ENCODE measurements around the gene GSTA3.
A peak's percentile ranks its signal among the peaks of the same experiment; 100 is the strongest.
"Not testable (repeated sequence)": the region's sequence is repeated elsewhere in the genome, so short reads cannot be mapped to it uniquely, and the experiment has no call there.

GSTA3 gene

GRCh38 chr6:52904562-52905279, 4.8 kb downstream of the GSTA3 start:
- H3K4me1 ChIP-seq (ENCODE audit: control insufficient read depth, insufficient read depth, low read length): no peaks in the 10 kb centered on the region
- H3K4me3 ChIP-seq (ENCODE audit: low read length): no peak overlapping the region
- no peaks in the 10 kb centered on the region for H3K36me3 ChIP-seq (ENCODE audit: control insufficient read depth, insufficient read depth, low read length)
- no peak overlapping the region for H3K27ac ChIP-seq (ENCODE audit: low read depth, low read length)
- H3K9ac ChIP-seq (ENCODE audit: low read length): no peak overlapping the region
- no peaks in the 10 kb centered on the region for H3K27me3 ChIP-seq (ENCODE audit: control insufficient read depth, insufficient read depth, low read length)

GRCh38 chr6:52900536-52900935, 9.0 kb downstream of the GSTA3 start:
- no peaks in the 10 kb centered on the region for H3K27me3 ChIP-seq (ENCODE audit: control insufficient read depth, insufficient read depth, low read length)
- H3K4me3 ChIP-seq (ENCODE audit: low read length): no peak overlapping the region
- no peaks in the 10 kb centered on the region for H3K36me3 ChIP-seq (ENCODE audit: control insufficient read depth, insufficient read depth, low read length)
- H3K4me1 ChIP-seq (ENCODE audit: control insufficient read depth, insufficient read depth, low read length): no peaks in the 10 kb centered on the region
- H3K9ac ChIP-seq (ENCODE audit: low read length): no peak overlapping the region
- H3K27ac ChIP-seq (ENCODE audit: low read depth, low read length): no peak overlapping the region

GRCh38 chr6:52895790-52896189, 13.7 kb downstream of the GSTA3 start:
- not testable (repeated sequence) for H3K4me1 ChIP-seq (ENCODE audit: control insufficient read depth, insufficient read depth, low read length); H3K27ac ChIP-seq (ENCODE audit: low read depth, low read length); H3K36me3 ChIP-seq (ENCODE audit: control insufficient read depth, insufficient read depth, low read length); H3K9ac ChIP-seq (ENCODE audit: low read length); H3K4me3 ChIP-seq (ENCODE audit: low read length); H3K27me3 ChIP-seq (ENCODE audit: control insufficient read depth, insufficient read depth, low read length)

- Histone ChIP-seq H3K36me3 (ENCODE audit: control insufficient read depth, insufficient read depth, low read length) (no peaks in the 10 kb centered on the region), H3K27ac (ENCODE audit: low read depth, low read length) (no peak overlapping the region), H3K4me3 (ENCODE audit: low read length) (no peak overlapping the region), H3K4me1 (ENCODE audit: control insufficient read depth, insufficient read depth, low read length) (no peaks in the 10 kb centered on the region), H3K27me3 (ENCODE audit: control insufficient read depth, insufficient read depth, low read length) (no peaks in the 10 kb centered on the region), H3K9ac (ENCODE audit: low read length) (no peak overlapping the region)
Measured at GRCh38 chr6:52894285-52894684, 15.2 kb downstream of the GSTA3 start.

- Histone ChIP-seq H3K27me3 (ENCODE audit: control insufficient read depth, insufficient read depth, low read length) (no peaks in the 10 kb centered on the region), H3K4me3 (ENCODE audit: low read length) (no peak overlapping the region), H3K4me1 (ENCODE audit: control insufficient read depth, insufficient read depth, low read length) (no peaks in the 10 kb centered on the region), H3K9ac (ENCODE audit: low read length) (no peak overlapping the region), H3K36me3 (ENCODE audit: control insufficient read depth, insufficient read depth, low read length) (no peaks in the 10 kb centered on the region), H3K27ac (ENCODE audit: low read depth, low read length) (no peak overlapping the region)
Measured at GRCh38 chr6:52893803-52894202, 15.7 kb downstream of the GSTA3 start.

- Histone ChIP-seq H3K27me3 (ENCODE audit: control insufficient read depth, insufficient read depth, low read length) (no peaks in the 10 kb centered on the region), H3K27ac (ENCODE audit: low read depth, low read length) (no peak overlapping the region), H3K36me3 (ENCODE audit: control insufficient read depth, insufficient read depth, low read length) (no peaks in the 10 kb centered on the region), H3K4me3 (ENCODE audit: low read length) (no peak overlapping the region), H3K4me1 (ENCODE audit: control insufficient read depth, insufficient read depth, low read length) (no peaks in the 10 kb centered on the region), H3K9ac (ENCODE audit: low read length) (no peak overlapping the region)
Measured at GRCh38 chr6:52893221-52893620, 16.3 kb downstream of the GSTA3 start.

- no peak overlapping the region for H3K27ac ChIP-seq (ENCODE audit: low read depth, low read length)
Measured at GRCh38 chr6:52890018-52890417, 19.5 kb downstream of the GSTA3 start.

GRCh38 chr6:52887910-52888524, 21.5 kb downstream of the GSTA3 start:
- Histone ChIP-seq H3K36me3 (ENCODE audit: control insufficient read depth, insufficient read depth, low read length) (no peaks in the 10 kb centered on the region), H3K9ac (ENCODE audit: low read length) (no peak overlapping the region), H3K4me1 (ENCODE audit: control insufficient read depth, insufficient read depth, low read length) (no peaks in the 10 kb centered on the region), H3K27ac (ENCODE audit: low read depth, low read length) (no peak overlapping the region), H3K27me3 (ENCODE audit: control insufficient read depth, insufficient read depth, low read length) (no peaks in the 10 kb centered on the region), H3K4me3 (ENCODE audit: low read length) (no peak overlapping the region)

More at GRCh38 chr6:52890018-52890417, 19.5 kb downstream of the GSTA3 start:
- Histone ChIP-seq H3K4me1 (ENCODE audit: control insufficient read depth, insufficient read depth, low read length) (no peaks in the 10 kb centered on the region), H3K4me3 (ENCODE audit: low read length) (no peak overlapping the region), H3K27me3 (ENCODE audit: control insufficient read depth, insufficient read depth, low read length) (no peaks in the 10 kb centered on the region), H3K9ac (ENCODE audit: low read length) (no peak overlapping the region), H3K36me3 (ENCODE audit: control insufficient read depth, insufficient read depth, low read length) (no peaks in the 10 kb centered on the region)

GRCh38 chr6:52881996-52882841, 27.3 kb downstream of the GSTA3 start:
- Histone ChIP-seq H3K9ac (ENCODE audit: low read length) (peak overlapping the region; percentile 1), H3K36me3 (ENCODE audit: control insufficient read depth, insufficient read depth, low read length) (no peaks in the 10 kb centered on the region), H3K4me3 (ENCODE audit: low read length) (peak overlapping the region; percentile 72), H3K27me3 (ENCODE audit: control insufficient read depth, insufficient read depth, low read length) (no peaks in the 10 kb centered on the region), H3K27ac (ENCODE audit: low read depth, low read length) (no peak overlapping the region), H3K4me1 (ENCODE audit: control insufficient read depth, insufficient read depth, low read length) (no peaks in the 10 kb centered on the region)

- Histone ChIP-seq H3K4me1 (ENCODE audit: control insufficient read depth, insufficient read depth, low read length) (no peaks in the 10 kb centered on the region), H3K9ac (ENCODE audit: low read length) (no peak overlapping the region), H3K4me3 (ENCODE audit: low read length) (peak overlapping the region; percentile 72), H3K27ac (ENCODE audit: low read depth, low read length) (no peak overlapping the region), H3K27me3 (ENCODE audit: control insufficient read depth, insufficient read depth, low read length) (no peaks in the 10 kb centered on the region), H3K36me3 (ENCODE audit: control insufficient read depth, insufficient read depth, low read length) (no peaks in the 10 kb centered on the region)
Measured at GRCh38 chr6:52881662-52881995, 27.9 kb downstream of the GSTA3 start.

GRCh38 chr6:52877786-52878185, 31.7 kb downstream of the GSTA3 start:
- H3K9ac ChIP-seq (ENCODE audit: low read length): no peak overlapping the region
- H3K4me3 ChIP-seq (ENCODE audit: low read length): no peak overlapping the region
- no peak overlapping the region for H3K27ac ChIP-seq (ENCODE audit: low read depth, low read length)
- no peaks in the 10 kb centered on the region for H3K4me1 ChIP-seq (ENCODE audit: control insufficient read depth, insufficient read depth, low read length)
- no peaks in the 10 kb centered on the region for H3K36me3 ChIP-seq (ENCODE audit: control insufficient read depth, insufficient read depth, low read length)
- no peaks in the 10 kb centered on the region for H3K27me3 ChIP-seq (ENCODE audit: control insufficient read depth, insufficient read depth, low read length)

GRCh38 chr6:52877168-52877567, 32.3 kb downstream of the GSTA3 start:
- Histone ChIP-seq H3K4me1 (ENCODE audit: control insufficient read depth, insufficient read depth, low read length) (no peaks in the 10 kb centered on the region), H3K27me3 (ENCODE audit: control insufficient read depth, insufficient read depth, low read length) (no peaks in the 10 kb centered on the region), H3K36me3 (ENCODE audit: control insufficient read depth, insufficient read depth, low read length) (no peaks in the 10 kb centered on the region), H3K27ac (ENCODE audit: low read depth, low read length) (no peak overlapping the region), H3K4me3 (ENCODE audit: low read length) (no peak overlapping the region), H3K9ac (ENCODE audit: low read length) (no peak overlapping the region)

All from rectal smooth muscle tissue (tissue), 1 donor.